Measurements from ENCODE around the gene ZGPAT. TPM values are rescaled to one million over a fixed set of nuclear protein-coding genes. Genes with fewer than 3 reads are reported as not detected.

ZGPAT gene
- total and polyA plus RNA-seq, 2 of the 13 experiments (the other 11 are each of a cell fraction or from before 2014, with no cell fraction given), result 23.0 to 41.9 TPM

DNA sequence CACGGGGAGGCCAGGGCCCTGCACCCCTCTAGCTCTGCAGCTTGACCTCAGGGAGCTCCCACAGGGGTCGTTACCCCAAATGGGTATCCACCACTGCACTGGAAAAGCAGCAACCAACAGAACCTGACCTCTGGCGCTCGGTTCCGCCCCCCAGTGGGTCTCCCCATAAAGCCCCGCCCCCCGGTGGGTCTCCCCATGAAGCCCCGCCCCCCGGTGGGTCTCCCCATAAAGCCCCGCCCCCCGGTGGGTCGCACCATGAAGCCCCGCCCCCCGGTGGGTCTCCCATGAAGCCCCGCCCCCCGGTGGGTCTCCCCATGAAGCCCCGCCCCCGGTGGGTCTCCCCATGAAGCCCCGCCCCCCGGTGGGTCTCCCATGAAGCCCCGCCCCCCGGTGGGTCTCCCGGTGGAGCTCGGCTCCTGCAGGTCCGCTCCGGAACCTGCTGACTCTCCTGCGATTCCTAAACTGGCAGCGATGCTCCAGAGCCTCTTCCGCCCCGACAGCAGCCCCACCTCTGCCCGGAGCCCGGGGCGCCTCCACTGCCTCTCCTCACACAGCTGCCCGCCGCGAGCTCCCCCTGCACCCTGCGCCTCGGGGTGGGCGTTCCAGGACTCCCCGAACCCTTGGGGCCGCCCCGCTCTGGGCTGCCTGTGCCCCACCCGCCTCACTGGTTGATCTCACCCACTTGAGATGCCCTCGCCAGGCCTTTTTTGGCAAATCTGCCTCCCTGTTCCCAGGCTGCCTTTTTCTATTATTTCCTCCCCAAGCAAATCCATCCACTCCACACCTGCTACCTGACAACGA is 43.8 kb downstream of the ZGPAT start:
- Histone ChIP-seq H4K20me1 (ENCODE audit: insufficient read depth, low read length) (no peaks in the 10 kb centered on the region), H3K9me3 (ENCODE audit: low read length) (no peaks in the 10 kb centered on the region), H3K4me1 (ENCODE audit: insufficient read depth, low read length) (peaks cover 53% of the 10 kb centered on the region), H3K79me2 (ENCODE audit: insufficient read depth, low read length) (no peaks in the 10 kb centered on the region), H3K27ac (ENCODE audit: extremely low read length, insufficient read depth, low read length) (no peak overlapping the region), H3K4me2 (ENCODE audit: low read depth, low read length) (no peak overlapping the region), H3K36me3 (replicated peaks in 1 of 2; ENCODE audit: control insufficient read depth in 1 of 2, insufficient read depth in 2 of 2, low read length in 2 of 2) (no peaks in the 10 kb centered on the region), H3K9ac (ENCODE audit: insufficient read depth, low read depth, low read length) (no peak overlapping the region), H3K4me3 (replicated peaks in 1 of 3; ENCODE audit: insufficient read depth in 1 of 3, low read depth in 2 of 3, low read length in 3 of 3) (no peak overlapping the region), H3K27me3 (ENCODE audit: control insufficient read depth in 1 of 2, insufficient read depth in 2 of 2, low read length in 2 of 2) (peaks cover 0 to 3% of the 10 kb centered on the region in 2 experiments; a peak in 1 of 5 replicates), H2AFZ (ENCODE audit: low read length) (no peak overlapping the region)
- ATAC-seq (no peak), FAIRE-seq (no peak), DNase-seq (ENCODE audit: low spot score) (no peak)
- intact Hi-C loops (cut with micrococcal nuclease; ENCODE audit: unreplicated experiment) (no loop called here), in situ Hi-C loops (cut with HindIII; ENCODE audit: extremely low pct_ligation_motif_present, low pct_unique_long_range_greater_than_20kb) (no loop called here)
- WGBS (ENCODE audit: low lambda C conversion rate), result 73% methylated on average over 35 of the region's 45 CpGs
- ChIA-PET POLR2A (interaction anchor here (1.0 to 5.1 kb wide), 3 partner anchors 11 to 14 kb away, joined by 3 to 28 read pairs (median 11); partner anchors contain the start of genes LIME1 and SLC2A4RG), CTCF (ENCODE audit: low intra/inter-chr PET ratio, low total read pairs) (no interaction called here)
- BruUV-seq (replicated peaks), result no TSS peak
- TF ChIP-seq MAFF (IDR thresholded peaks at IDR 0.05; ENCODE audit: low read depth, low read length) (no peak), MLLT10 (CRISPR knock-in tag; IDR thresholded peaks at IDR 0.05) (no peak), HOXA5 (CRISPR knock-in tag; IDR thresholded peaks at IDR 0.05) (no peak), CSRNP2 (CRISPR knock-in tag; conservative IDR thresholded peaks at IDR 0.05; ENCODE audit: low read depth) (no peak), YEATS2 (CRISPR knock-in tag; IDR thresholded peaks at IDR 0.05; ENCODE audit: borderline replicate concordance) (no peak), PRDM15 (CRISPR knock-in tag; IDR thresholded peaks at IDR 0.05) (no peak), SOX6 (IDR thresholded peaks at IDR 0.05) (no peak), SOX6 (CRISPR knock-in tag; IDR thresholded peaks at IDR 0.05) (no peak), BRD4 (CRISPR knock-in tag; IDR thresholded peaks at IDR 0.05) (no peak), NFKBIZ (CRISPR knock-in tag; IDR thresholded peaks at IDR 0.05) (no peak), ZNF678 (CRISPR knock-in tag; IDR thresholded peaks at IDR 0.05) (no peak), TBX2 (CRISPR knock-in tag; IDR thresholded peaks at IDR 0.05; ENCODE audit: borderline replicate concordance) (no peak), ELF4 (CRISPR knock-in tag; IDR thresholded peaks at IDR 0.05; ENCODE audit: borderline replicate concordance) (no peak), ZNF549 (CRISPR knock-in tag; IDR thresholded peaks at IDR 0.05) (no peak)
- TF ChIP-seq, protein P1, sequence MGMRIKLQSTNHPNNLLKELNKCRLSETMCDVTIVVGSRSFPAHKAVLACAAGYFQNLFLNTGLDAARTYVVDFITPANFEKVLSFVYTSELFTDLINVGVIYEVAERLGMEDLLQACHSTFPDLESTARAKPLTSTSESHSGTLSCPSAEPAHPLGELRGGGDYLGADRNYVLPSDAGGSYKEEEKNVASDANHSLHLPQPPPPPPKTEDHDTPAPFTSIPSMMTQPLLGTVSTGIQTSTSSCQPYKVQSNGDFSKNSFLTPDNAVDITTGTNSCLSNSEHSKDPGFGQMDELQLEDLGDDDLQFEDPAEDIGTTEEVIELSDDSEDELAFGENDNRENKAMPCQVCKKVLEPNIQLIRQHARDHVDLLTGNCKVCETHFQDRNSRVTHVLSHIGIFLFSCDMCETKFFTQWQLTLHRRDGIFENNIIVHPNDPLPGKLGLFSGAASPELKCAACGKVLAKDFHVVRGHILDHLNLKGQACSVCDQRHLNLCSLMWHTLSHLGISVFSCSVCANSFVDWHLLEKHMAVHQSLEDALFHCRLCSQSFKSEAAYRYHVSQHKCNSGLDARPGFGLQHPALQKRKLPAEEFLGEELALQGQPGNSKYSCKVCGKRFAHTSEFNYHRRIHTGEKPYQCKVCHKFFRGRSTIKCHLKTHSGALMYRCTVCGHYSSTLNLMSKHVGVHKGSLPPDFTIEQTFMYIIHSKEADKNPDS (CRISPR knock-in tag; IDR thresholded peaks at IDR 0.05), result no peak
